H1 (cell line): ENCODE results near the gene RICTOR.

Source experiments
- CREB1 ChIP-seq: IDR thresholded peaks from 2 replicates; pipeline ENCODE4 v1.6.1; 2012; ENCODE audit warnings: inconsistent platforms
- EGR1 ChIP-seq: IDR thresholded peaks from 2 replicates; pipeline ENCODE4 v1.6.1; 2011; ENCODE audit warnings: low read depth, low read length, borderline replicate concordance
- EP300 ChIP-seq, 2 experiments: IDR thresholded peaks; 1 replicate in 1 of 2; 2 replicates in 1 of 2; pipeline ENCODE4 v1.6.1; 2011 to 2012; ENCODE audit warnings: low read depth in 2 of 2, low read length in 2 of 2, mild to moderate bottlenecking in 2 of 2, borderline replicate concordance in 1 of 2, inconsistent platforms in 1 of 2, moderate library complexity in 1 of 2
- GABPA ChIP-seq: IDR thresholded peaks from 2 replicates; pipeline ENCODE4 v1.6.1; 2011; ENCODE audit warnings: mild to moderate bottlenecking, low read length, moderate library complexity, borderline replicate concordance; ENCODE audit not compliant: insufficient read depth
- POLR2A ChIP-seq, 2 experiments: IDR thresholded peaks; 1 replicate in 1 of 2; 2 replicates in 1 of 2; pipeline ENCODE4 v1.6.1; 2011; ENCODE audit warnings: low read depth in 2 of 2, low read length in 2 of 2, mild to moderate bottlenecking in 2 of 2; ENCODE audit errors: control extremely low read depth in 1 of 2
- POLR2AphosphoS5 ChIP-seq: IDR thresholded peaks from 2 replicates; pipeline ENCODE4 v1.6.1; 2011; ENCODE audit warnings: low read depth, low read length
- POU5F1 ChIP-seq: IDR thresholded peaks from 2 replicates; pipeline ENCODE4 v1.6.1; 2011; ENCODE audit warnings: low read depth, mild to moderate bottlenecking, low read length, moderate library complexity
- SAP30 ChIP-seq: fragments of 300-600 bp; sonication (generic); IDR thresholded peaks from 2 replicates; pipeline ENCODE4 v1.7.1; 2012; ENCODE audit warnings: low read length, moderate library complexity, mild to moderate bottlenecking, inconsistent platforms; ENCODE audit not compliant: insufficient read depth, insufficient replicate concordance
- SIN3A ChIP-seq, 2 experiments: IDR thresholded peaks in 1 of 2; conservative IDR thresholded peaks in 1 of 2; 2 replicates each; pipeline ENCODE4 v1.6.1; 2011 to 2012; ENCODE audit warnings: low read length in 2 of 2, improper control_type of control experiment in 1 of 2, low read depth in 1 of 2, mild to moderate bottlenecking in 1 of 2
- SP2 ChIP-seq: IDR thresholded peaks from 2 replicates; pipeline ENCODE4 v1.6.1; 2012; ENCODE audit warnings: mild to moderate bottlenecking, low read length, inconsistent platforms
- ZNF274 ChIP-seq: IDR thresholded peaks from 2 replicates; pipeline ENCODE4 v1.7.0; 2012; ENCODE audit warnings: low read length, borderline replicate concordance; ENCODE audit errors: extremely low read depth
- TF ChIP-seq, protein P1 (sequence below), 3 experiments: IDR thresholded peaks; 1 replicate in 2 of 3; 2 replicates in 1 of 3; pipeline versions ENCODE4 v1.5.1 to v1.6.1; 2011; ENCODE audit warnings: low read length in 3 of 3, mild to moderate bottlenecking in 3 of 3, inconsistent platforms in 2 of 3, low read depth in 1 of 3, moderate library complexity in 1 of 3; ENCODE audit not compliant: insufficient read depth in 1 of 3; ENCODE audit errors: control extremely low read depth in 1 of 3
- TF ChIP-seq, protein P2 (sequence below): IDR thresholded peaks from 2 replicates; pipeline ENCODE4 v1.6.1; 2012; ENCODE audit warnings: inconsistent platforms
- TF ChIP-seq, protein P3 (sequence below): IDR thresholded peaks from 2 replicates; pipeline ENCODE4 v1.6.1; 2012; ENCODE audit warnings: low read length, inconsistent platforms

DNA sequence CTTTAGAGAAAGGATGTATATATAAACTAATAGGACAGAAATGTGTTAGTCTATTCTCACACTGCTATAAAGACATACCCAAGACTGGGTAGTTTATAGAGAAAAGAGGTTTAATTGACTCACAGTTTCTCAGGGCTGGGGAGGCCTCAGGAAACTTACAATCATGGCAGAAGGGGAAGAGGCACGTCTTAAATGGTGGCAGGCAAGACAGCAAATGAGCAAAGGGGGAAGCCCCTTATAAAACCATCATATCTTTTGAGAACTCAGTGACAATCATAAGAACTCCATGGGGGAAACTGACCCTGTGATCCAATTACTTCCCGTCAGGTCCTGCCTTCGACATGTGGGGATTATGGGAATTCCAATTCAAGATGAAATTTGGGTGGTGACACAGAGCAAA is 8.8 kb upstream of the RICTOR start:
- TF ChIP-seq, protein P1, sequence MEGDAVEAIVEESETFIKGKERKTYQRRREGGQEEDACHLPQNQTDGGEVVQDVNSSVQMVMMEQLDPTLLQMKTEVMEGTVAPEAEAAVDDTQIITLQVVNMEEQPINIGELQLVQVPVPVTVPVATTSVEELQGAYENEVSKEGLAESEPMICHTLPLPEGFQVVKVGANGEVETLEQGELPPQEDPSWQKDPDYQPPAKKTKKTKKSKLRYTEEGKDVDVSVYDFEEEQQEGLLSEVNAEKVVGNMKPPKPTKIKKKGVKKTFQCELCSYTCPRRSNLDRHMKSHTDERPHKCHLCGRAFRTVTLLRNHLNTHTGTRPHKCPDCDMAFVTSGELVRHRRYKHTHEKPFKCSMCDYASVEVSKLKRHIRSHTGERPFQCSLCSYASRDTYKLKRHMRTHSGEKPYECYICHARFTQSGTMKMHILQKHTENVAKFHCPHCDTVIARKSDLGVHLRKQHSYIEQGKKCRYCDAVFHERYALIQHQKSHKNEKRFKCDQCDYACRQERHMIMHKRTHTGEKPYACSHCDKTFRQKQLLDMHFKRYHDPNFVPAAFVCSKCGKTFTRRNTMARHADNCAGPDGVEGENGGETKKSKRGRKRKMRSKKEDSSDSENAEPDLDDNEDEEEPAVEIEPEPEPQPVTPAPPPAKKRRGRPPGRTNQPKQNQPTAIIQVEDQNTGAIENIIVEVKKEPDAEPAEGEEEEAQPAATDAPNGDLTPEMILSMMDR (IDR thresholded peaks at IDR 0.05; ENCODE audit: control extremely low read depth in 1 of 3, insufficient read depth in 1 of 3, low read depth in 1 of 3, low read length in 3 of 3): no peak
- TF ChIP-seq, protein P2, sequence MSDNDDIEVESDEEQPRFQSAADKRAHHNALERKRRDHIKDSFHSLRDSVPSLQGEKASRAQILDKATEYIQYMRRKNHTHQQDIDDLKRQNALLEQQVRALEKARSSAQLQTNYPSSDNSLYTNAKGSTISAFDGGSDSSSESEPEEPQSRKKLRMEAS: no peak
- TF ChIP-seq SAP30: no peak
- no peak for TF ChIP-seq EP300 (IDR thresholded peaks at IDR 0.05; ENCODE audit: borderline replicate concordance in 1 of 2, low read depth in 2 of 2, low read length in 2 of 2)
- no peak for TF ChIP-seq CREB1
- TF ChIP-seq SIN3A (conservative IDR thresholded peaks at IDR 0.05 in 1 of 2, IDR thresholded peaks at IDR 0.05 in 1 of 2; ENCODE audit: low read depth in 1 of 2, low read length in 2 of 2): no peak
- no peak for TF ChIP-seq POU5F1
- TF ChIP-seq, protein P3, sequence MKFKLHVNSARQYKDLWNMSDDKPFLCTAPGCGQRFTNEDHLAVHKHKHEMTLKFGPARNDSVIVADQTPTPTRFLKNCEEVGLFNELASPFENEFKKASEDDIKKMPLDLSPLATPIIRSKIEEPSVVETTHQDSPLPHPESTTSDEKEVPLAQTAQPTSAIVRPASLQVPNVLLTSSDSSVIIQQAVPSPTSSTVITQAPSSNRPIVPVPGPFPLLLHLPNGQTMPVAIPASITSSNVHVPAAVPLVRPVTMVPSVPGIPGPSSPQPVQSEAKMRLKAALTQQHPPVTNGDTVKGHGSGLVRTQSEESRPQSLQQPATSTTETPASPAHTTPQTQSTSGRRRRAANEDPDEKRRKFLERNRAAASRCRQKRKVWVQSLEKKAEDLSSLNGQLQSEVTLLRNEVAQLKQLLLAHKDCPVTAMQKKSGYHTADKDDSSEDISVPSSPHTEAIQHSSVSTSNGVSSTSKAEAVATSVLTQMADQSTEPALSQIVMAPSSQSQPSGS: no peak
- no peak for TF ChIP-seq SP2
- TF ChIP-seq POLR2AphosphoS5: no peak
- no peak for TF ChIP-seq EGR1
- no peak for TF ChIP-seq POLR2A (IDR thresholded peaks at IDR 0.05; ENCODE audit: control extremely low read depth in 1 of 2, low read depth in 2 of 2, low read length in 2 of 2)
- no peak for TF ChIP-seq GABPA
- TF ChIP-seq ZNF274: no peak
